Hepatic stellate cell (primary cell): ENCODE measurements around the gene TCP10L.
"Not testable (repeated sequence)": the region's sequence is repeated elsewhere in the genome, so short reads cannot be mapped to it uniquely, and the experiment has no call there.

Experiments
- DNase-seq: peaks from one replicate; pipeline ENCODE4 v3.0.0; 2011; ENCODE audit warnings: low spot score

The TCP10L gene

GRCh38 chr21:32585970-32586369 lies 647 bp upstream of the TCP10L start:
- no peak for DNase-seq

- DNase-seq: no peak
These were observed 851 bp downstream of the TCP10L start for GRCh38 chr21:32584472-32584871.

GRCh38 chr21:32581732-32582131 lies 3.6 kb downstream of the TCP10L start:
- no peak for DNase-seq

- DNase-seq: no peak
These were observed 4.4 kb downstream of the TCP10L start for GRCh38 chr21:32580949-32581348.

- DNase-seq: no peak
These were observed 7.1 kb downstream of the TCP10L start for GRCh38 chr21:32578107-32578691.

GRCh38 chr21:32576011-32576410 lies 9.3 kb downstream of the TCP10L start:
- DNase-seq: no peak

- DNase-seq: no peak
These were observed 10.1 kb downstream of the TCP10L start for GRCh38 chr21:32574946-32575925.

- DNase-seq: no peak
These were observed 12.5 kb downstream of the TCP10L start for GRCh38 chr21:32572574-32573420.

GRCh38 chr21:32570456-32570855 lies 14.9 kb downstream of the TCP10L start:
- no peak for DNase-seq

- peak; percentile 71 for DNase-seq
These were observed 15.8 kb downstream of the TCP10L start for GRCh38 chr21:32569261-32570230.

- no peak for DNase-seq
These were observed 17.7 kb downstream of the TCP10L start for GRCh38 chr21:32567626-32568025.

- DNase-seq: no peak
These were observed 18.5 kb downstream of the TCP10L start for GRCh38 chr21:32566741-32567389.

- no peak for DNase-seq
These were observed 19.4 kb downstream of the TCP10L start for GRCh38 chr21:32565856-32566465.

GRCh38 chr21:32562915-32563314 lies 22.4 kb downstream of the TCP10L start:
- DNase-seq: no peak

GRCh38 chr21:32562426-32562825 lies 22.9 kb downstream of the TCP10L start:
- DNase-seq: peak; percentile 25

- not testable (repeated sequence) for DNase-seq
These were observed 23.8 kb downstream of the TCP10L start for GRCh38 chr21:32561476-32561875.

GRCh38 chr21:32560896-32561295 lies 24.4 kb downstream of the TCP10L start:
- DNase-seq: no peak

GRCh38 chr21:32559006-32559610 lies 26.2 kb downstream of the TCP10L start:
- DNase-seq: no peak

- no peak for DNase-seq
These were observed 27.2 kb downstream of the TCP10L start for GRCh38 chr21:32558106-32558505.
